IMR-90 (cell line): Measurements from ENCODE around the gene IFNK.

Source experiments
- CEBPB ChIP-seq: IDR thresholded peaks from 2 replicates; pipeline ENCODE4 v1.6.1; 2012; ENCODE audit warnings: low read depth, low read length, improper control_type of control experiment
- MXI1 ChIP-seq: IDR thresholded peaks from 2 replicates; pipeline ENCODE4 v1.6.1; 2012; ENCODE audit warnings: low read depth, mild to moderate bottlenecking, low read length, moderate library complexity, borderline replicate concordance
- POLR2A ChIP-seq: IDR thresholded peaks from 2 replicates; pipeline ENCODE4 v1.6.1; 2012; ENCODE audit warnings: mild to moderate bottlenecking, low read depth, low read length
- RAD21 ChIP-seq: IDR thresholded peaks from 2 replicates; pipeline ENCODE4 v1.6.1; 2012; ENCODE audit warnings: low read length, improper control_type of control experiment
- RCOR1 ChIP-seq: IDR thresholded peaks from 2 replicates; pipeline ENCODE4 v1.6.1; 2012; ENCODE audit warnings: mild to moderate bottlenecking, low read length, improper control_type of control experiment; ENCODE audit not compliant: insufficient replicate concordance
- TF ChIP-seq, protein P1 (sequence below): conservative IDR thresholded peaks from 2 replicates; pipeline ENCODE4 v1.5.1; 2012; ENCODE audit warnings: mild to moderate bottlenecking, low read depth, low read length, improper control_type of control experiment

DNA sequence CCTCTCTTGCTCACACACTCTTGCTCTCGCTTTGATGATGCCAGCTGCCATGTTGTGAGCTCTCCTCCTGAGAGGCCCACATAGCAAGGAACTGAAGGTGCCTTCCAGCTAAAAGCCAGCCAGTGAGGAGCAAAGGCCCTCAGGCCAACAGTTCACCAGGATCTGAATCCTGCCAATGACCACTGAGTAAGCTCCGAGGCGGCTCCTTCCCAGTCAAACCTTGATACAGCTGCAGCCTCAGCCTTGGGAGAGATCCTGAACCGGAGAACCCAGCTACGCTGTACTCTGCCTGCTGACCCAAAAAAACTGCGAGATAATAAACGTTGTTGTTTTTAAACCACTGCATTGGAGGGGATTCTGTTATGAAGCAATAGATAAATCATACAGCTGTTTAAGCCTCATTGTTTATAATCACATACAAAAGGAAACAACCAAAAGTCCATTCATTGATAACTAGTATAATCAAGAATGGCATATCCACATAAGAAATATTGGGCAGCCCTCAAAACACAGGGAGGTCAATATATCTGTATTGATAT, 49.0 kb upstream of the IFNK start:
- TF ChIP-seq, protein P1, sequence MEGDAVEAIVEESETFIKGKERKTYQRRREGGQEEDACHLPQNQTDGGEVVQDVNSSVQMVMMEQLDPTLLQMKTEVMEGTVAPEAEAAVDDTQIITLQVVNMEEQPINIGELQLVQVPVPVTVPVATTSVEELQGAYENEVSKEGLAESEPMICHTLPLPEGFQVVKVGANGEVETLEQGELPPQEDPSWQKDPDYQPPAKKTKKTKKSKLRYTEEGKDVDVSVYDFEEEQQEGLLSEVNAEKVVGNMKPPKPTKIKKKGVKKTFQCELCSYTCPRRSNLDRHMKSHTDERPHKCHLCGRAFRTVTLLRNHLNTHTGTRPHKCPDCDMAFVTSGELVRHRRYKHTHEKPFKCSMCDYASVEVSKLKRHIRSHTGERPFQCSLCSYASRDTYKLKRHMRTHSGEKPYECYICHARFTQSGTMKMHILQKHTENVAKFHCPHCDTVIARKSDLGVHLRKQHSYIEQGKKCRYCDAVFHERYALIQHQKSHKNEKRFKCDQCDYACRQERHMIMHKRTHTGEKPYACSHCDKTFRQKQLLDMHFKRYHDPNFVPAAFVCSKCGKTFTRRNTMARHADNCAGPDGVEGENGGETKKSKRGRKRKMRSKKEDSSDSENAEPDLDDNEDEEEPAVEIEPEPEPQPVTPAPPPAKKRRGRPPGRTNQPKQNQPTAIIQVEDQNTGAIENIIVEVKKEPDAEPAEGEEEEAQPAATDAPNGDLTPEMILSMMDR = no peak
- TF ChIP-seq RCOR1 = no peak
- TF ChIP-seq CEBPB = no peak
- TF ChIP-seq MXI1 = no peak
- TF ChIP-seq RAD21 = no peak
- TF ChIP-seq POLR2A = no peak
